PFSK-1 (cell line): ENCODE measurements around the gene GRID1.

Experiments
- FOXP2 ChIP-seq: optimal IDR thresholded peaks from 2 replicates; pipeline ENCODE3; 2011; ENCODE audit warnings: borderline replicate concordance, control low read depth, inconsistent platforms; ENCODE audit not compliant: insufficient read depth; ENCODE audit errors: extremely low read length, extremely low read depth
- POLR2AphosphoS5 ChIP-seq: IDR thresholded peaks from 2 replicates; pipeline ENCODE4 v1.6.1; 2012; ENCODE audit warnings: low read depth, mild to moderate bottlenecking, control low read depth, low read length, moderate library complexity
- SIN3A ChIP-seq: IDR thresholded peaks from 2 replicates; pipeline ENCODE4 v1.6.1; 2012; ENCODE audit warnings: mild to moderate bottlenecking, low read length, moderate library complexity, borderline replicate concordance; ENCODE audit not compliant: insufficient read depth
- TAF1 ChIP-seq: IDR thresholded peaks from 2 replicates; pipeline ENCODE4 v1.6.1; 2012; ENCODE audit warnings: low read length, control low read depth, borderline replicate concordance; ENCODE audit not compliant: insufficient read depth
- TF ChIP-seq, protein P1 (sequence below), 2 experiments: IDR thresholded peaks; 2 replicates each; pipeline versions ENCODE4 v1.6.1 to v1.8.0; 2011 to 2012; ENCODE audit warnings: low read depth in 2 of 2, low read length in 2 of 2, control low read depth in 1 of 2, inconsistent platforms in 1 of 2, mild to moderate bottlenecking in 1 of 2, moderate library complexity in 1 of 2; ENCODE audit not compliant: insufficient read depth in 1 of 2

Gene GRID1

GRCh38 chr10:85789125-85789524, 577.5 kb downstream of the GRID1 start:
- no peak for TF ChIP-seq SIN3A
- TF ChIP-seq TAF1, result no peak
- TF ChIP-seq FOXP2, result no peak
- TF ChIP-seq, protein P1, sequence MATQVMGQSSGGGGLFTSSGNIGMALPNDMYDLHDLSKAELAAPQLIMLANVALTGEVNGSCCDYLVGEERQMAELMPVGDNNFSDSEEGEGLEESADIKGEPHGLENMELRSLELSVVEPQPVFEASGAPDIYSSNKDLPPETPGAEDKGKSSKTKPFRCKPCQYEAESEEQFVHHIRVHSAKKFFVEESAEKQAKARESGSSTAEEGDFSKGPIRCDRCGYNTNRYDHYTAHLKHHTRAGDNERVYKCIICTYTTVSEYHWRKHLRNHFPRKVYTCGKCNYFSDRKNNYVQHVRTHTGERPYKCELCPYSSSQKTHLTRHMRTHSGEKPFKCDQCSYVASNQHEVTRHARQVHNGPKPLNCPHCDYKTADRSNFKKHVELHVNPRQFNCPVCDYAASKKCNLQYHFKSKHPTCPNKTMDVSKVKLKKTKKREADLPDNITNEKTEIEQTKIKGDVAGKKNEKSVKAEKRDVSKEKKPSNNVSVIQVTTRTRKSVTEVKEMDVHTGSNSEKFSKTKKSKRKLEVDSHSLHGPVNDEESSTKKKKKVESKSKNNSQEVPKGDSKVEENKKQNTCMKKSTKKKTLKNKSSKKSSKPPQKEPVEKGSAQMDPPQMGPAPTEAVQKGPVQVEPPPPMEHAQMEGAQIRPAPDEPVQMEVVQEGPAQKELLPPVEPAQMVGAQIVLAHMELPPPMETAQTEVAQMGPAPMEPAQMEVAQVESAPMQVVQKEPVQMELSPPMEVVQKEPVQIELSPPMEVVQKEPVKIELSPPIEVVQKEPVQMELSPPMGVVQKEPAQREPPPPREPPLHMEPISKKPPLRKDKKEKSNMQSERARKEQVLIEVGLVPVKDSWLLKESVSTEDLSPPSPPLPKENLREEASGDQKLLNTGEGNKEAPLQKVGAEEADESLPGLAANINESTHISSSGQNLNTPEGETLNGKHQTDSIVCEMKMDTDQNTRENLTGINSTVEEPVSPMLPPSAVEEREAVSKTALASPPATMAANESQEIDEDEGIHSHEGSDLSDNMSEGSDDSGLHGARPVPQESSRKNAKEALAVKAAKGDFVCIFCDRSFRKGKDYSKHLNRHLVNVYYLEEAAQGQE (IDR thresholded peaks at IDR 0.05; ENCODE audit: insufficient read depth in 1 of 2, low read depth in 2 of 2, low read length in 2 of 2), result no peak
- no peak for TF ChIP-seq POLR2AphosphoS5

DNA sequence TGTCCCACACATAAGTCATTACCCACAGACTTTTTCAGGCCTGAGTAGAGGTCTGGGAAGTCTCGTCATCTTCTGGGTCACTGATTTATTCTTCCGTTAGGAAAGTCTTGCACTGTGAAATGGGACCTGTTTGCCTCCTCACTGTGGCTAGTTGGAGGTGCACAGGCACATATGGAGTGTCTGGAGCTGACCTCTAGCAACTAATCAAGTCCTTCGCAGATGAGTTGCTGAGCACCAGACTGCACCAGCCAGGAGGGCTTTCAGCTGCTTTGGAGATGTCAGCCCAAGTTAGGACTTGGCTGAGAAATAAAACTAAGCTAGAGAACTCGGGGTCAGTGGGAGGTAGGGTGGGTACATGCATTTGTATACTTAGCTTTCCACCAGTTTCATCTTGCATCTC, 578.0 kb downstream of the GRID1 start:
- TF ChIP-seq POLR2AphosphoS5 (no peak), FOXP2 (no peak), TAF1 (no peak), SIN3A (no peak)
- TF ChIP-seq, protein P1 (IDR thresholded peaks at IDR 0.05; ENCODE audit: insufficient read depth in 1 of 2, low read depth in 2 of 2, low read length in 2 of 2), result no peak

DNA sequence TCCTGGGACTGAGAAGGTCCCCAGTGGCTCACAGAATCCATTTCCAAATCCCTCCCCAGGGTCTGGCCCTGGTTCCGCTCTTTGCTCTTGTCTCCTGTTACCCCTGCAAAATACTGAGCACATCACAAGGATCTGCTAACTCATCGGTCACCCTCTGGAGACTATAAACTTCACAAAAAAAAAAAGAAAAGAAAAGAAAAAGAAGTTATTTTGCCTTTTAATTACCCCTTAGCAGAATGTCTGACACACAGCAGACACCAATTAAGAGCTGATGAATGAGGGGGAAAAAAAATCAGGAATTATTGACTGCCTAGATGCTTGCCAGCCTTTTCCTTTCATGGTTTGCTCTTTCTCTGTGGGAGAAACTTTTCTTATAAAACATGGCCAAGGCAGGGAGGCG, 578.7 kb downstream of the GRID1 start:
- TF ChIP-seq POLR2AphosphoS5 (no peak), FOXP2 (no peak), TAF1 (no peak), SIN3A (no peak)
- TF ChIP-seq, protein P1 (IDR thresholded peaks at IDR 0.05; ENCODE audit: insufficient read depth in 1 of 2, low read depth in 2 of 2, low read length in 2 of 2), result no peak

DNA sequence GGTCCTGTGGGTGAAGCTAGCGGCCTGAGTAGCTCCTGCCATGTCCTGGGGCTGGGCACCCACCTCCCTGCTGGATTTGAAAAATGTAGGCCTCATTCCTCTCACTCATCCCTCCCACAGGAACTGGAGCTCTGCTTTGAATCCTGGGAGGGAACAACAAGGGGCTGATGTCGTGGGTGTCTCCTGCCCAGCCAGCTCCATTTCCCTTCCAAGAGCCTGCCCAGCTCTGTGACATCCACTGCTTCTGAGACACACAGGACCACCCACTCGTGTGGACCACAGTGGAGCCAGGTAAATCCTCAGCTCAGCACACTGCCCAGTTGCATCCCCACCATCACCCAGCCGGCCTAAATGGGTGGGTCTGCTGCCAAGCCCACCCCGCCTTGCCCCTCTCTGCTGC, 579.2 kb downstream of the GRID1 start:
- TF ChIP-seq SIN3A (no peak), FOXP2 (no peak), POLR2AphosphoS5 (no peak), TAF1 (no peak)
- TF ChIP-seq, protein P1 (IDR thresholded peaks at IDR 0.05; ENCODE audit: insufficient read depth in 1 of 2, low read depth in 2 of 2, low read length in 2 of 2), result no peak

DNA sequence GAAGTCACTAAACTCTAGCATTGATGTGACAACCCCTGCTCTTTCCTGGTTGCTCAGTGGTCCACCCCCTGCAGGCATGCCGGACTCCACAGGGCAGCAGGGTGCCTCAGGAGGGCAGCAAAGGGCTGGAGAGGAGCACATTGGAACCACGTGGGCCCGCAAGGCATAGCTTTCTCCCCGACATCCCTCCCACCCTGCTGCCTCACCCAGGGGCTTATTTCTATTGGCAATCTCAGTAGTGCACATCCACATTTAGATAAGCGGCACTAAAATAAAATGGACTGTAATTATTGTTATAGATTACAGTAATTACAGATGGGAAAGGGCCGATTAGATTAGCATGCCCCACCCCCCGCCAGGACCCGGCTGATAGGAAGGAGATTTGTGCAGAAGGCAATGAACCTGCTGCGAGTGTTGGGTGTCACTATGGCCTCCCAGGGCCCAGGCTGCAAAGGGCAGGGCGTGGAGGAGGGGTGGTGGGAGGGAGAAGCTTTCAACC, 580.1 kb downstream of the GRID1 start:
- TF ChIP-seq TAF1 (no peak), SIN3A (no peak), FOXP2 (no peak), POLR2AphosphoS5 (no peak)
- TF ChIP-seq, protein P1 (IDR thresholded peaks at IDR 0.05; ENCODE audit: insufficient read depth in 1 of 2, low read depth in 2 of 2, low read length in 2 of 2), result no peak
